DMS79 (cell line): ENCODE results near the gene UPF3A.
"Not testable (repeated sequence)": the region's sequence is repeated elsewhere in the genome, so short reads cannot be mapped to it uniquely, and the experiment has no call there.

Experiments
- DNase-seq: peaks from one replicate; lab custom pipeline; 2025; lab: John Stamatoyannopoulos, UW

The UPF3A gene

DNA sequence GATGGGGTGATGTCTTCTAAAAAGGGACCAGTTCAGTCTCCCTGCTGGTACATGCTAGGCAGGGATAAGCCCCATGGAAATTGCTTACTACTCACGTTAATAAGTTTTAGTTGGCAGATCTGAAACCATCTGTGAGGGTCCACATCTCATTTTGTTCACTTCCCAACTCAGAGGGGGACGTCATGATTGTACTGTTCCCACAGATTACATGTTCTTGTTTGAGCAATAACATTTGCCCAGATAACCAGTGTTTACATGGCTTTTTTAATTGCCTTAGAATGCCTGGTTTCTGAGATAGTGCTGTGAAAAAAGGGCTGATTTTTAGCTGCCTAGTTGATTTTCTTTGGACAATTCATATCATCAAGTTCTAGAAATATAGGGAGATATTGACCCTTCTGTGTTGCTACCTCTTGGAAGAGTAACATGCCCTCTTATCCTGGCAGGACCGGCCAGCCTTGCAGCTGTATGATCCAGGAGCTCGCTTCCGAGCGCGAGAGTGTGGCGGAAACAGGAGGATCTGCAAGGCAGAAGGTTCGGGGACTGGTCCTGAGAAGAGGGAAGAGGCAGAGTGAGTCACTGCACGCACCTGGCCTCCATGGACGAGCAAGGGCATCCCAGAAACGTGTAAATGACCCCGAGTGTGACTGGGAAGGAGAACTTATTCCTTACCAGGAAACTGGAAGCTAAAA is 23.1 kb downstream of the UPF3A start:
- no peak for DNase-seq

- DNase-seq: no peak
Measured at GRCh38 chr13:114309086-114309485, 27.7 kb downstream of the UPF3A start.

DNA sequence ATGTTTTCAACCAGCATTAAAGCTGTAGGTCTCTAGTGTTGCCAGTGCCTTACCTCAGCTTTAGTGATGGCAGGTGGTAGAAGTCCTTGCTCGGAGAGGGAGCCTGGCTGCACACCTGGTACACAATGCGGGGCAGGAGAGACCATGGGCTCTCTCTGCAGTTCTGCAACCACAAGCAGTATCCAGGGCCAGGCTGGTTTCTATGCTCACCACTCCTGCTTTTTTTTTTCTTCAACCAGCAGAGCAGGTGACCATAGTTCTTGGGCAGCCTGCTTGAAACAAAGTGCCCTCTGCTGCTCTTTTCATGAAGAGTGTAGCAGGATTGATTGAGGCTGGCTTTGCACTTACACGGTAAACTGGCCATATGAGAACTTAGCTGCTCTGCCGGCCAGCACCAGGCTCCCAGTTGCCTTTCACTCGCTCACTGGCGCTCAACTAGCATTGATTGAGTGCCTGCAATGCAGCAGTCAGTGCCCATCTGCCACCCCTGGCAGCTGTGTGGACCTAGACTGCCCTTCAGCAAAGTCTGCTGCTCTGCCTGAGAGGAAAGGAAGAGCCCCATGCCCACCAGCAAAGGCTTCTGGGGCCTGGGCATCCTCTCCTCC is 28.5 kb downstream of the UPF3A start:
- DNase-seq: peak; percentile 88

DNA sequence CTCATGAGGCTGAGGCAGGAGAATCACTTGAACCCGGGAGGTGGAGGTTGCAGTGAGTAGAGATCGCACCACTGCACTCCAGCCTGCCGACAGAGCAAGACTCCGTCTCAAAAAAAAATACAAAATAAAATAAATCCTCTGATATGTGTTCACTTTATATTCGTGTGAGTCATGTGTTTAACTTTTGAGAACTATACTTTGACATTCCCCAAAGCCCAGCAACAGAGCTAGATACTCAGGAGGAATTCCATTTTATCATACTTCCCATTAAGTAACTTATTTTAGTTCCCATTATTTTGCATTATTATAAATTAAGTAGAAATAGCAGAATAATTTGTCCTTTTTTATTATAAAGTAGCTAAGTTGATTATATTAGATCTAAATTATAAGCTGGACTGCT is 29.6 kb downstream of the UPF3A start:
- DNase-seq: no peak

DNA sequence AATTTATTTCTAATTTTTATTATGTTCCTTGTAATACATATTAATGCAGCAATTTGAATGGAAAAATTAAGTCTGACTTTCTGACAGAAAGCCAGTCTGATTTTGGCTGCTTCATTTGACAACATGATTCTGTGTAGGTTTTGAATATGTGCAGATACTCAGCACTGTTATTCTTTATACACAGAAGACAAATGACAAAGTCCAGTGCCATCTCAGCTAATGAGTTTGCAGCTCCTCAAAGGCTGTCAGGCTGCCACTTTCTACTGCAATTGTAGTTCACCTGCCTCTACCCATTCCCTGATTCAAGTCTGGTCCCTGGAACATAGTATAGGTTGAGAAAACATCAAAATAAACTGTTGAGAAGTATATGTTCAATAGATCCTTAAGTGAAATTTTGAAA is 30.0 kb downstream of the UPF3A start:
- DNase-seq: no peak

- no peak for DNase-seq
Measured at GRCh38 chr13:114311908-114312307, 30.5 kb downstream of the UPF3A start.

- DNase-seq: no peak
Measured at GRCh38 chr13:114313061-114313860, 31.9 kb downstream of the UPF3A start.

DNA sequence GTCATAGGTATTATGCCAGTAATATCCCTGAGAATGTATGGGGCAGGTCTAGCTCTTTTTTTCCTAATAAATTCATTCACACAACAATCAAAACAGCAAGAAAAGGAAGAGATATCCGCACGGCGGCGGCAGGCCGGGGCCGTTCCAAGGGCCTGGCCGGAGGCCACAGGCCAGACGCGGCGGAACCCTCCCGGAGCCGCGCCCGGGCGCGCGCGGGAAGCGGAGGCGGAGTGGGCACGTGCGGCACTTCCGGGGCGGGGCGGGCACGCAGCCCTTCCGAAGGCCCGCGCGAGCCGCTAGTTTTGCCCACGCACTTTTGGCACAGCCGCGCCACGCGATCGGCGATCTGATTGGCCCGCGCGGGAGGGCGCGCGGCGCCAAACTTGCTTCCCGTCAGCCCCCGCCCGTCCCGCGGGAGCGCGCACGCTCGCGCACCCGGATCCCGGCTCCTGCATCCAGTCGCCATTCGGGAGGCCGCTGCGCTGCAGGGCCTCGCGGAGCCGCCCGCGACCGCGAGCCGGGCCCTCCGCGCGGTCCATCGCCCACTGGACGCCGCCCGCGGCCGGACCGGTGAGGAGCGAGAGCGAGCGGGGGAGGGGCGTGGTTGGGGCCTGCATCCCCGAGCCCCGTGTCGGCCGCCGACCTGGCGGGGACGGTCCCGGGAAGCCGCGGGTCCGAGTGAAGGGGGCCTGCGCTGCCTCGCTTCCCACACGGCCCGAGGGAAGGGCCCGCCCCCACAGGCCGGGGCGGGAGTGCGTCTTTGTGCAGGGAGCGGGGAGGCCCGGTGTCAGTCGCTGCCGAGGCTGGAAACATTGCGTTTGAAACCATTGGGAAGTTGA is 32.9 kb downstream of the UPF3A start, which contains the start of gene CHAMP1:
TSS of gene CHAMP1 (plus strand) at position 430 of the 839 bp plus-strand sequence. CDS start 9,340 bp downstream, outside the sequence.
- DNase-seq: peak; percentile 95

- DNase-seq: no peak
Measured at GRCh38 chr13:114315074-114315785, 33.8 kb downstream of the UPF3A start.

DNA sequence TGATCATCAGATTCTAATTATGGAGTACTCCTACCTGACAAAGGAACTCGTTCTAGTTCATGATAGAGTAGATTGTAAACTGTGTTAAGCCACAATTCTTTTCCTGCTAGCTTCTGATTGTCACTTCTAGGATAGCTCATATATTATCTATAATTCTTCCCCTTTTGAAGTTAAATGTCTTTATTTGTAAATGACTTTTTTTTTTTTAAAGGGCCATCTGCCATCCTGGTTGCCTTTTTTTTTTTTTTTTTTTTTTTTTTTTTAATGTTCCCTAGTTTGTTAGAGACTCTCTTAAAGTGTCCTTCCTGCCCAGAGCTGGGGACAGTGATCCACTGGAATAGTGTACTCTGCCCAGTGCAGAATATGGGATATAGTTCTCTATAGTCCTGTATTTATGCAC is 37.2 kb downstream of the UPF3A start:
- DNase-seq: no peak

DNA sequence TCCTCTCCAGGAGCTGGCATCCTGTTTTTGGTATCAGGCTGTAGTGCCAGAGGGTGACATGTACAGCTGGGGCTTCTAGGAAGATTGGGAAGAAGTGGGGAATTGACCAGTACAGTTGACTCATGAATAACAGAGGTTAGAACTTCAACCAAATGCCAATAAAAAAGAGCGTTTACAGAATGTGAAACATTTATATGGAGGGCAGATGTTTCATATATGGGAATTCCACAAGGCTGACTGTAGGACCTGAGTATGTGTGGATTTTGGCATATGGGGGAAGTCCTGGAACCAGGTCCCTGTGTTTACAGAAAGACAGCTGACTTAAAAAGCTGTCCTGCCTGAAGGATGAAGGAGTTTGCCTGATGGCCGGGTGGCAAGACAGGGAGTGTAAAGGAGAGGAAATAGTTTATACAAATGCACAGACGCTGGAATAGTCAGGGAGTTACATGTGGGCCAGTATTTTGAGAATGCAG is 38.1 kb downstream of the UPF3A start:
- DNase-seq: no peak

GRCh38 chr13:114320065-114320464 is 38.7 kb downstream of the UPF3A start:
- no peak for DNase-seq

- no peak for DNase-seq
Measured at GRCh38 chr13:114321256-114321655, 39.9 kb downstream of the UPF3A start.

DNA sequence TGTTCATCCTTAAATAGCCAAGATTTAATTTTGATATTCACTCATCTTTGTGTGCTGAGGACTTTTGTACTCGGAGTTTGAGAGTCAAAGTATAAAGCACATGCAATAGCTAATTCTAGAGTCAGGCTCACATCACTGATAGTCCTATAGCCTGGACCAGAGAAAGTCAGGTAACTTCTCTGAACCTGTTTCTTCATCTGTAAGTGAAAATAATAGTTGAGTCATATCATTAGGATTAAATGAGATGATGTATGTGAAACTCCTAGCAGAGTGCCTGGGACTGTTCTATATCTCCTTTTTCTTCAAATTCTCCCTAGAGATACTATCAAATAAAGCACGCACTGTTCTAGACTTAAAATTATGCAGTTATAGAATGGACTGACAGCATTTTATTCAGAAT is 41.9 kb downstream of the UPF3A start:
- no peak for DNase-seq

DNA sequence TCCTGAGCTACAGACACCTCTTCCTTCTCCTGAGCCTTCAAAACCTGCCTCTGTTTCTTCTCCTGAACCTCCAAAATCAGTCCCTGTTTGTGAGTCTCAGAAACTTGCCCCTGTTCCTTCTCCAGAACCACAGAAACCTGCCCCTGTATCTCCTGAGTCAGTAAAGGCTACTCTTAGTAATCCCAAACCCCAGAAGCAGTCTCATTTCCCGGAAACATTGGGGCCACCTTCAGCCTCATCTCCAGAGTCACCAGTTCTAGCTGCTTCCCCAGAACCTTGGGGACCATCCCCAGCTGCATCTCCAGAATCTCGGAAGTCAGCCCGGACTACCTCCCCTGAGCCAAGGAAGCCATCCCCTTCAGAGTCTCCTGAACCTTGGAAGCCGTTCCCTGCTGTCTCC is 42.9 kb downstream of the UPF3A start:
- no peak for DNase-seq

- peak; percentile 61 for DNase-seq
Measured at GRCh38 chr13:114325729-114326128, 44.3 kb downstream of the UPF3A start.

GRCh38 chr13:114328034-114328433 is 46.6 kb downstream of the UPF3A start:
- DNase-seq: no peak

- DNase-seq: no peak
Measured at GRCh38 chr13:114328595-114328994, 47.2 kb downstream of the UPF3A start.

GRCh38 chr13:114330086-114330485 is 48.7 kb downstream of the UPF3A start:
- no peak for DNase-seq

DNA sequence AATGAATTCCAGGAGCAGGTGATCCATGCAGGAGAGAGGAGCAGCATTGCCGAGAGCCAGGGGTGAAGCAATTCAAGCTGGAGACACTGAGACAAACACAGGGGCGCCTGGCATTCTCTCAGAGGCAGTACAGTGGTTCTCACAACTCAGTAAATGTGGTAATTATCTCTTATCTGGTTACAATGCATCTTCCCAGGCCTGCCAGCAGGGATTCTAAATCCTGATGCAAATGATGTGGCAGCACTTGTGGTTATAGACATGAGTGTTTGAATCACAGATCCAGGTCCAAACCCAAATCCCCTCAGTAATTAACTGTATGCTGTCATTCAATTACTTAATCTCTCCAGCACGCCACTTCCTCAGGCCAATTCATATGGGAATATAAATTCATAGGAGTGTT is 52.5 kb downstream of the UPF3A start:
- DNase-seq: not testable (repeated sequence)

DNA sequence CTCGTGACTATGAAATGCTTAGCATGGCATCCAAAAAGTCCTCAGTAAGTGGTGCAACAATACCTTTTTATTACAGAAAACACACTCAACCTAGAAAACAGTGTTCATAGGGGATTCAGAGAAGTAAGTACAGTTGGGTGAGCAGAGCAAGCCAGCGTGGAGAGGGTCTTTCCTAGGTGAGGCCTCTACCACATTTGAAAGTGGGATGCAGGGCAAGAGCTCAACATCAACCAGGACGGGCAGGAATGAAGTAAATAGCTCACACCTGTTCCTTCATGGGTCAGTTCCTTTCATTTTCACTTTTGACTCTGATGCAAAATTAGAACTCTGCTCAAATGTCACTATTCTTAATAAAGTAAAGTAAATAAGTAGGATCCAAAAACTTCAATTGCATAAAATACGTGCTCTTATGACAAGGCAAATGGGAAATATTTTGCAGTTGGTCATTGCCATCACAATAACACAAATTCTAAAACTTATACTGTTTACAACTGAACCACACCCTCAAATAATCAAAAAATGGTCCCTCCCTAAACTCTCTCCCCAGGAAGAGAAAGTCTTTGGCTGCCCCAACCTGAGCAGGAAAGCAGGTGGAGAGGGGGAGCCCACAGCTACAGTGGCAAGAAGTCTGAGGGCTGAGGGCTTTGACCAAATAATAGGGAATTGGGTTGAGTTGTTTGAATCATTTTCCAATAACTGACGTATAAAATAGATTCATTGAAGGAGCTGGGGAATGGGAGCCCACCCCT is 53.1 kb downstream of the UPF3A start:
- no peak for DNase-seq
